ENCODE data around the gene NAA60.

Gene NAA60

DNA sequence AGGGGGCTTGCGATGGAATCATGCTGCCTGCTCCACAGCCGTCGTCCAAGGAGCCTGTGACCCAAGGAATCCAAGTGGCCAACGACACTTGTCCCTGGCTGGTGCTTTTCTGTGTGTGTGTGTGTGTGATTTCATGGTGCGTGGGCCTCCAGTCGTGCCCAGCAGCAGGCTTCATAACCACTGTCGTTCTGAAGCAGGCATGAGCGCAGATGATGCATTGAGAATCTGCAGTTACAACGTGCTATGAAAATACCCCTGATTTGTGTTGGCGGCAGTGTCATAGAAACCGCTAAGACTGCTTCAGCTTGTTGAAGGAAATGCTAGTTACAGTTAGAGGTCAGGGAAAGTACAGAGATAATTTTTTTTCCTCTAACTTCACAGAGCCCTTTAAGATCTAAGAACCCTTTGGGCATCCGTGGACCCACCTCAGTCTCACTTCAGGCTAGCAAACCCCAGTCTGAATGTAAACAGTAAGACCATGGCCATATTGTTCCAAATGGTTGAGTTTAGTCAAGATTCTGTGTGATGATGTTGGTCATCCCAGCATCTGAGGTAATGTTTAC lies 36.3 kb downstream of the NAA60 start:
- DNase-seq (ENCODE audit: insufficient read length, low spot score), result no peak
- TF ChIP-seq, protein P1, sequence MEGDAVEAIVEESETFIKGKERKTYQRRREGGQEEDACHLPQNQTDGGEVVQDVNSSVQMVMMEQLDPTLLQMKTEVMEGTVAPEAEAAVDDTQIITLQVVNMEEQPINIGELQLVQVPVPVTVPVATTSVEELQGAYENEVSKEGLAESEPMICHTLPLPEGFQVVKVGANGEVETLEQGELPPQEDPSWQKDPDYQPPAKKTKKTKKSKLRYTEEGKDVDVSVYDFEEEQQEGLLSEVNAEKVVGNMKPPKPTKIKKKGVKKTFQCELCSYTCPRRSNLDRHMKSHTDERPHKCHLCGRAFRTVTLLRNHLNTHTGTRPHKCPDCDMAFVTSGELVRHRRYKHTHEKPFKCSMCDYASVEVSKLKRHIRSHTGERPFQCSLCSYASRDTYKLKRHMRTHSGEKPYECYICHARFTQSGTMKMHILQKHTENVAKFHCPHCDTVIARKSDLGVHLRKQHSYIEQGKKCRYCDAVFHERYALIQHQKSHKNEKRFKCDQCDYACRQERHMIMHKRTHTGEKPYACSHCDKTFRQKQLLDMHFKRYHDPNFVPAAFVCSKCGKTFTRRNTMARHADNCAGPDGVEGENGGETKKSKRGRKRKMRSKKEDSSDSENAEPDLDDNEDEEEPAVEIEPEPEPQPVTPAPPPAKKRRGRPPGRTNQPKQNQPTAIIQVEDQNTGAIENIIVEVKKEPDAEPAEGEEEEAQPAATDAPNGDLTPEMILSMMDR (IDR thresholded peaks at IDR 0.05; ENCODE audit: insufficient read depth, missing control alignments), result no peak
- no peak for FAIRE-seq

DNA sequence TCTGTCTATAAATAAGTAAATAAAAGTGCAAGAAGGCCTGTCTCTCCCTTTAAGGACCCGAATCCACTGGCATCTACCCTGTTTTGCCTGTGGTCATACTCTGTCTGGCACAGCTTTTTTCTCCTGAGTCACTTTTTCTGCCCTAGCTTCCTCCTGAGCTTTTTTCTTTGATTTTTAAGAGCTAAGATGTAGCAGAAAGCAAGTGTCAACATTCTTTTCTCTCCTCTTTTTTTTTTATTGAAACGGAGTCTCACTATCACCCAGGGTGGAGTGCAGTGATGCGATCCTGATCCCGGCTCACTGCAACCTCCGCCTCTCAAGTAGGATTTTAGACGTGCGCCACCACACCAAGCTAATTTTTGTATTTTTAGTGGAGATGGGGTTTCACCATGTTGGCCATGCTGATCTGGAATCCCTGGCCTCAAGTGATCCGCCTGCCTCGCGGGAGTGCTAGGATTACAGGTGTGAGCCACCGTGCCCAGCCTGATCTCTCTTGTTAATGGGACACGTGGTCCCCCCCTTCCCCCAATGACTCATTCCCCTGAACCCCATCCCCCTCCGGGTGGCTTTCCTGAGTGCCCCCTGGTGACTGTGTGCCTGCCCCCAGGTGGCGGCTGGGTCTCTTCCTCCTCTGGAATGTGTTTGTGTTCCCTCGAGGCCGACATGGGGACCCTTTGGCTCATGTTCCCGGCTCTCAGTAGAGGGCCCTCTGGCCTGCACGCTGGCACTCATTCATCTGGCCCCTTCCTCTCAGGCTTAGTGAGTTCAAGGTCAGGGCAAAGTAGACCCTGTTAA lies 37.6 kb downstream of the NAA60 start:
- FAIRE-seq (no peak), DNase-seq (ENCODE audit: insufficient read length, low spot score) (no peak)
- TF ChIP-seq, protein P1 (IDR thresholded peaks at IDR 0.05; ENCODE audit: insufficient read depth, missing control alignments), result no peak

DNA sequence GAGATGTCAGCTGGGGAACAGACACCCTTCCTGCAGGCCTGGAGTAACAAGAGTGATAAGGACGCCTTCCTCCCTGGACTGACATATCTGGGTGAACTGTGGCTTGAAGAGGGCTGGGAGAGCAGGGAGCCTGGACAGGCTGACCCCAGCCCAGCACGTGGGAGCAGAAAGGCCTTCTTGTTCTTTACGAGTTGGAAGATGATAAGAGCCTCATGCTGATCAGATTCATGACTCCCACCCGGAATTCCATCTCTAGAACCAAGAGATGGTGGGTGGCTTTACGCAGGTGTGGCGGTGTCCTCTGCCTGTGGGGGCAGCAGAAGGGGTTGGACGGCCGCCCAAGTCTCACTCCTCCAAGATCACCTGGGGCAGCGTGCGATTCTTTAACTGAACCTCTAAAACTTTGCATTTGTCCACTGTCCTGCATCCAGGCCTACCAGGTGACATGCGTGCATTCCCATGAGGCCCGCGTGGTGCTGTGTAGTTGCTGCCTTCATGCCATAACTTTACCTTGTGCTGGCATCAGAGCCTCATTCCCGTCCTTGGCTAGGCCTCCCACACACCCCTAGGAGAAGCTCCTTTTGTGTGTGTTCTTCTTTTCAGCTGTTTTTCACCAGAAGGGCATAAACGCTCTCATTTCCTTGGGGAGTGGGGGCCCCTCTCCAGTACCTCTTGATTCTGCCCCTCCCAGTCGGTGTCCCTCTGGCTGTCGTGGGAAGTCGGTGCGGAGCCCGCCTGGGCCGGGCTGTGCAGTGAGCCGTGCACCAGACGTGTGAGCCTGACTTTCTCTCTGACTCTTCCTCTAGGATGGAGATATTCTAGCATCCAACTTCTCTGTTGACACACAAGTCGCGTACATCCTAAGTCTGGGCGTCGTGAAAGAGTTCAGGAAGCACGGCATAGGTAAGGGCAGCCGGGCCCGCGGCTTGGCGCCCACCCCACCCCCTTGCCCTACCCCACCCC lies 38.5 kb downstream of the NAA60 start:
- TF ChIP-seq, protein P1 (IDR thresholded peaks at IDR 0.05; ENCODE audit: insufficient read depth, missing control alignments), result no peak
- DNase-seq (ENCODE audit: insufficient read length, low spot score) (no peak), FAIRE-seq (no peak)

DNA sequence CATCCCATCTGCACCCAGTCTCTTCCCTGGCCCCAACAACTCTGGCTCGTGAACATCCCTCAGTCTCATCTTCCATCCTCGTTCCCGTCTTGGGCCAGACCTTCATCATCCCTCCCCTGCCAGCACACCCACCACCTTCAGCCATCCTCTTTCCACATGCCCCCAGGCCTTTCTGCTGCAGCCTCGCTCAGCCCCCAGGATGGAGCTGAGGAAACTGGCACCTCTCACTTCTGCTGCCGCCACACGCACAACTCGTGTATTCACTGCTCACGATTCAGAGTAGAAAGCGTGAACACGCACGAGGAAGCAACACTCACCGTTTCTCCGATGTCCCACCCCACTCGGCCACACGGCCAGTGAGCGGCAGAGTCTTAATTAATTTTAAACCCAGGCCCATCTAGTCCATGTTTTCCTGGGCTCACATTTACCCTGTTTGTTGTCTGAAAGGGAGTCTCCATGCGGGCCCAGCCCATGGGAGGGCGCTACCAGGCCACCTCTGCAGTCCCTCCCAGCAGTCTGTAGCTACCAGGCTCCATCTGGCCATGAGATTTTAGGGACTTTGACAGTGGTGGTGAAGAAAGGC lies 39.3 kb downstream of the NAA60 start:
- FAIRE-seq, result no peak
- DNase-seq (ENCODE audit: insufficient read length, low spot score), result no peak
- TF ChIP-seq, protein P1 (IDR thresholded peaks at IDR 0.05; ENCODE audit: insufficient read depth, missing control alignments), result no peak

DNA sequence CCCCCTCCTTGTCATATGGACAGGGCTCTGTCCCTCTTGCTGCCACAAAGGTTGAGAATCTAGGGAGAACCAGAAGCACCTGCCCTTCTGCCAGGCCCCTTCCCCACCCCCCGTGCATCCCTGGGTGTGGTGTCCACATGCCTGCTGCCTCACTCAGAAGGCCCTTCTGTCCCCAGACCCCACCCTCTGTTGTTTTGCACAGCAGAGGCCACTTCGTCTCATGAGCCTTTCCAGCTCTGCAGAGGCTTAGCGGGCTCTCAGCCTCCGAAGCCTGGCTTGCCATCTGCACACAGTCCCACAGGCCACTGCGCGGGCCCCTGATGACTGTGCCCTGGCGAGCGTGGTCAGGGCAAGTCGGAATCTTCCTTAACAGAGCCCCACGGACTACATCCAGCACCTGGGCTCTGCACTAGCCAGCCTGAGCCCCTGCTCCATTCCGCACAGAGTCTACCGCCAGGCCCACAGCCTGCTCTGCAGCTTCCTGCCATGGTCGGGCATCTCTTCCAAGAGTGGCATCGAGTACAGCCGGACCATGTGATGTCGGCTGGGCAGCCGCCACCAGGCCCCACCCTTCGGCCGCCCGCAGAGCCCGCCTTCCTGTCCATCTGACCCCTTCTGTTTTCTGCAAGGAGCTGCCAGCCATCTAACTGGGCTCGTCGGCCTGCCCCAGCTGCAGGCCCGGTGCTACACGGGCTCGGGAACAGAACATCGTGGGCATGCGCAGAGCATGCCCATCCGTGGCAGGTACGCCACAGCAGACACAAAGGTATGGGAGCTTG lies 41.0 kb downstream of the NAA60 start:
- DNase-seq (ENCODE audit: insufficient read length, low spot score), result peak; percentile 81
- TF ChIP-seq, protein P1 (IDR thresholded peaks at IDR 0.05; ENCODE audit: insufficient read depth, missing control alignments), result no peak
- no peak for FAIRE-seq

DNA sequence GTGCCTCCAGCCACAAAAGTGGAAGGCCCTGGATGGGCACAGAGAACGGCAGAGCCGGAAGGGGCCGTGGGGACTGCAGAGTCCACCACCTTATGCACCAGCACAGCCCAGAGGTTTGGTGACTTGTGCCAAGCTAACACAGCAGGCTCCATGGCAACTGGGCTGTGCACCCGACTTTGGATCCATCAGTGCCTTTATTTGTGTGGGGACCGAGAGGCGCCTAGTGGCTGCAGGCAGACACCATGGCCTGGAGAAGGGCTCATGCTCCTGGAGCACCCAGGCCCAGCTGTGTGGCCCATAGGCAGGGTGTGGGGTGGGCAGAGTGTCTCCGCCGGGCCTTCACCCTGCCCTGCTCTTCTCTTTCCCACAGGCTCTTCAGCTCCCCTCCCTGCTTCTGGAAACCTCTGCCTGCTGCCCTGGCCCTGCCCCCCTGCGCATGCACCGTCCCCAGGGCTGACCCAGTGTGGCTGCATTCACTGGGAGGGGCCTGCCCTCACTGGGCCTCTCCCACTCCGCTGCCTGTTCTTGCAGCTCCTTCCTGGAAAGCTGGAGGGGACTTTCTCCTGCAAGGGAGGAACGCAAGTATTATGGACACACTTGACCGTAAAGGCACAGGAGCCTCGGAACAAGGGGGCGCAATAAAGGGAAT lies 41.7 kb downstream of the NAA60 start:
- DNase-seq (ENCODE audit: insufficient read length, low spot score), result no peak
- FAIRE-seq, result no peak
- TF ChIP-seq, protein P1 (IDR thresholded peaks at IDR 0.05; ENCODE audit: insufficient read depth, missing control alignments), result no peak

Measured in D721Med (cell line).